ENCODE measurements around the gene MEF2A. TPM values are rescaled to one million over a fixed set of nuclear protein-coding genes. Genes with fewer than 3 reads are reported as not detected.

Gene MEF2A
- total RNA-seq, 1 experiment from 2014 or later = 30.7 TPM

GRCh38 chr15:99696096-99696495 lies 130.3 kb downstream of the MEF2A start (continued):
- no peak for TF ChIP-seq E2F5 (CRISPR knock-in tag; IDR thresholded peaks at IDR 0.05)
- TF ChIP-seq ZNF512 (CRISPR knock-in tag; IDR thresholded peaks at IDR 0.05; ENCODE audit: borderline replicate concordance) = no peak
- TF ChIP-seq HMGA2 (CRISPR knock-in tag; IDR thresholded peaks at IDR 0.05) = no peak
- no peak for TF ChIP-seq NR3C1 (CRISPR knock-in tag; conservative IDR thresholded peaks at IDR 0.05; ENCODE audit: low read depth)

GRCh38 chr15:99702895-99703602 lies 137.3 kb downstream of the MEF2A start:
- peak overlapping the region; percentile 73 for H3K27ac Mint-ChIP-seq

More at GRCh38 chr15:99702895-99703602, 137.3 kb downstream of the MEF2A start:
- POLR2A ChIA-PET = interaction anchor here (0.5 to 0.6 kb wide), 2 partner anchors 203 to 359 kb away, joined by 3 to 7 read pairs; no protein-coding TSS in a partner anchor
- ATAC-seq (peak; percentile 23), DNase-seq (ENCODE audit: low spot score) (no peak)
- CTCF ChIA-PET = interaction anchor here (0.9 to 2.7 kb wide), 16 partner anchors 10 to 430 kb away, joined by 3 to 80 read pairs (median 13); partner anchors contain the start of gene LYSMD4
- no peak for TF ChIP-seq FOXP1 (CRISPR knock-in tag; IDR thresholded peaks at IDR 0.05; ENCODE audit: borderline replicate concordance)
- no peak for TF ChIP-seq CREB1 (CRISPR knock-in tag; IDR thresholded peaks at IDR 0.05)
- TF ChIP-seq ZBTB43 (CRISPR knock-in tag; IDR thresholded peaks at IDR 0.05) = no peak
- TF ChIP-seq MLX (CRISPR knock-in tag; IDR thresholded peaks at IDR 0.05) = no peak
- no peak for TF ChIP-seq OVOL2 (CRISPR knock-in tag; IDR thresholded peaks at IDR 0.05; ENCODE audit: borderline replicate concordance)
- no peak for TF ChIP-seq TEAD1 (CRISPR knock-in tag; IDR thresholded peaks at IDR 0.05)
- no peak for TF ChIP-seq ATF1 (CRISPR knock-in tag; IDR thresholded peaks at IDR 0.05)
- no peak for TF ChIP-seq ZNF317 (CRISPR knock-in tag; IDR thresholded peaks at IDR 0.05; ENCODE audit: borderline replicate concordance, low read depth)
- no peak for TF ChIP-seq AR (CRISPR knock-in tag; IDR thresholded peaks at IDR 0.05)
- no peak for TF ChIP-seq KAT7 (CRISPR knock-in tag; IDR thresholded peaks at IDR 0.05; ENCODE audit: borderline replicate concordance)
- TF ChIP-seq E2F4 (CRISPR knock-in tag; IDR thresholded peaks at IDR 0.05; ENCODE audit: borderline replicate concordance, low read depth) = no peak
- Mint-ChIP-seq H3K36me3 (no peaks in the 10 kb centered on the region), H3K27me3 (ENCODE audit: low read depth) (no peaks in the 10 kb centered on the region), H3K9me3 (no peaks in the 10 kb centered on the region), H3K4me3 (no peak overlapping the region), H3K4me1 (peaks cover 18% of the 10 kb centered on the region)
